Keratinocyte (primary cell): Measurements from ENCODE around the gene RNF144A. TPM values are rescaled to one million over a fixed set of nuclear protein-coding genes. Genes with fewer than 3 reads are reported as not detected.
"Not testable (repeated sequence)": the region's sequence is repeated elsewhere in the genome, so short reads cannot be mapped to it uniquely, and the experiment has no call there.

Source experiments
- DNase-seq: peaks from one replicate; pipeline ENCODE4 v3.0.0-alpha.2; 2011; ENCODE audit warnings: low read depth, missing footprints, low spot score
- FAIRE-seq: peaks from 2 replicates; lab custom pipeline; 2011; peaks lifted over from hg19 to GRCh38; lab: Jason Lieb, UNC
- H2AFZ ChIP-seq: 2 replicates; pipeline ENCODE4 v1.6.0; 2012; ENCODE audit warnings: low read length, control low read depth, inconsistent platforms; ENCODE audit not compliant: control insufficient read depth
- H3K27ac ChIP-seq: 2 replicates; pipeline ENCODE4 v1.5.1; 2011; ENCODE audit warnings: low read length; ENCODE audit not compliant: control insufficient read depth, insufficient read depth
- H3K27me3 ChIP-seq: 3 replicates; pipeline ENCODE4 v1.6.0; 2011; ENCODE audit warnings: low read length; ENCODE audit not compliant: control insufficient read depth, insufficient read depth; ENCODE audit errors: extremely low read depth
- H3K36me3 ChIP-seq, 2 experiments: 2 replicates in 1 of 2; 3 replicates in 1 of 2; pipeline ENCODE4 v1.5.1; 2011; ENCODE audit warnings: low read length in 2 of 2, mild to moderate bottlenecking in 1 of 2; ENCODE audit not compliant: control insufficient read depth in 2 of 2, insufficient read depth in 2 of 2; ENCODE audit errors: extremely low read depth in 1 of 2
- H3K4me1 ChIP-seq: 3 replicates; pipeline ENCODE4 v1.5.1; 2011; ENCODE audit warnings: low read length; ENCODE audit not compliant: control insufficient read depth, insufficient read depth; ENCODE audit errors: extremely low read depth
- H3K4me2 ChIP-seq: 3 replicates; pipeline ENCODE4 v1.6.0; 2011; ENCODE audit warnings: low read depth, low read length; ENCODE audit not compliant: control insufficient read depth, insufficient read depth; ENCODE audit errors: extremely low read depth
- H3K4me3 ChIP-seq, 3 experiments: fragments of 200-600 bp in 1 of 3; sonication (generic) in 1 of 3; 2 replicates in 2 of 3; 3 replicates in 1 of 3; pipeline ENCODE4 v1.5.1; 2011 to 2016; ENCODE audit warnings: low read length in 3 of 3, mild to moderate bottlenecking in 3 of 3, control low read depth in 2 of 3, inconsistent platforms in 1 of 3, low read depth in 1 of 3, mixed read lengths in 1 of 3, mixed run types in 1 of 3, moderate library complexity in 1 of 3; ENCODE audit not compliant: control insufficient read depth in 2 of 3, insufficient read depth in 2 of 3; ENCODE audit errors: extremely low read depth in 1 of 3
- H3K79me2 ChIP-seq: 2 replicates; pipeline ENCODE4 v1.6.0; 2012; ENCODE audit warnings: low read length; ENCODE audit not compliant: control insufficient read depth, insufficient read depth
- H3K9ac ChIP-seq: 3 replicates; pipeline ENCODE4 v1.6.0; 2011; ENCODE audit warnings: low read length; ENCODE audit not compliant: control insufficient read depth, insufficient read depth; ENCODE audit errors: extremely low read depth
- H3K9me1 ChIP-seq: 3 replicates; pipeline ENCODE4 v1.6.0; 2011; ENCODE audit warnings: low read length; ENCODE audit not compliant: control insufficient read depth, insufficient read depth; ENCODE audit errors: extremely low read depth
- H3K9me3 ChIP-seq: 2 replicates; pipeline ENCODE4 v1.5.1; 2012; ENCODE audit warnings: low read depth, low read length; ENCODE audit not compliant: control insufficient read depth
- H4K20me1 ChIP-seq: 3 replicates; pipeline ENCODE4 v1.6.0; 2011; ENCODE audit warnings: low read length; ENCODE audit not compliant: control insufficient read depth, insufficient read depth; ENCODE audit errors: extremely low read depth
- CTCF ChIP-seq, 3 experiments: IDR thresholded peaks in 1 of 3; conservative IDR thresholded peaks in 1 of 3; optimal IDR thresholded peaks in 1 of 3; 2 replicates in 2 of 3; 3 replicates in 1 of 3; pipeline versions ENCODE3 to v1.5.1; 2011; ENCODE audit warnings: low read length in 3 of 3, mild to moderate bottlenecking in 3 of 3, moderate library complexity in 2 of 3, control low read depth in 1 of 3, inconsistent platforms in 1 of 3; ENCODE audit not compliant: insufficient read depth in 2 of 3; ENCODE audit errors: extremely low read depth in 1 of 3
- EZH2 ChIP-seq: IDR thresholded peaks from one replicate; pipeline ENCODE4 v1.6.1; 2012; ENCODE audit warnings: inconsistent platforms, mild to moderate bottlenecking, low read length, moderate library complexity
- dilution Hi-C: fragments of 300-500 bp; cut with MboI; formaldehyde crosslinking; loops from one replicate; pipeline ENCODE4 v1.7.0; 2020; ENCODE audit warnings: low sequenced_read_pairs; ENCODE audit not compliant: extremely low pct_ligation_motif_present
- polyA plus RNA-seq, 5 experiments: library from polyadenylated mRNA; depleted of rRNA in 3 of 5; stranded (reverse) in 3 of 5; stranded (forward) in 1 of 5; unstranded in 1 of 5; fragments of >200 nt; gene quantifications; 1 replicate in 1 of 5; 2 replicates in 3 of 5; 3 replicates in 1 of 5; pipeline versions ENCODE4 v1.2.1 to v1.2.3, GENCODE V29; 2011 to 2012; ENCODE audit warnings: missing spikeins in 2 of 5, low read depth in 1 of 5, low replicate concordance in 1 of 5

Gene RNF144A
- polyA plus RNA-seq, 1 donor (not counting 4 experiments of a cell fraction or from before 2014, with no cell fraction given), result 1.4 TPM

GRCh38 chr2:6995391-6996097, 78.3 kb downstream of the RNF144A start:
- no peak for TF ChIP-seq EZH2
- TF ChIP-seq CTCF (optimal IDR thresholded peaks at IDR 0.05 in 1 of 3, IDR thresholded peaks at IDR 0.05 in 1 of 3, conservative IDR thresholded peaks at IDR 0.05 in 1 of 3; ENCODE audit: extremely low read depth in 1 of 3, insufficient read depth in 2 of 3, low read length in 3 of 3), result no peak
- Histone ChIP-seq H3K9me1 (no peaks in the 10 kb centered on the region), H3K4me2 (no peak overlapping the region), H3K79me2 (no peaks in the 10 kb centered on the region), H3K4me3 (no peak overlapping the region), H3K27ac (no peak overlapping the region), H3K27me3 (no peaks in the 10 kb centered on the region), H3K36me3 (no peaks in the 10 kb centered on the region), H3K9ac (no peak overlapping the region), H2AFZ (no peak overlapping the region), H3K9me3 (no peaks in the 10 kb centered on the region), H4K20me1 (no peaks in the 10 kb centered on the region), H3K4me1 (no peaks in the 10 kb centered on the region)
- no peak for DNase-seq
- no peak for FAIRE-seq
- dilution Hi-C loops, result no loop called here

- Histone ChIP-seq H3K4me1 (no peaks in the 10 kb centered on the region), H4K20me1 (no peaks in the 10 kb centered on the region), H3K27ac (no peak overlapping the region), H3K9ac (no peak overlapping the region), H3K27me3 (no peaks in the 10 kb centered on the region), H2AFZ (no peak overlapping the region), H3K9me1 (no peaks in the 10 kb centered on the region), H3K79me2 (no peaks in the 10 kb centered on the region), H3K9me3 (no peaks in the 10 kb centered on the region), H3K4me3 (no peak overlapping the region), H3K4me2 (no peak overlapping the region), H3K36me3 (no peaks in the 10 kb centered on the region)
- dilution Hi-C loops, result no loop called here
- TF ChIP-seq CTCF (optimal IDR thresholded peaks at IDR 0.05 in 1 of 3, IDR thresholded peaks at IDR 0.05 in 1 of 3, conservative IDR thresholded peaks at IDR 0.05 in 1 of 3; ENCODE audit: extremely low read depth in 1 of 3, insufficient read depth in 2 of 3, low read length in 3 of 3) (no peak), EZH2 (no peak)
- no peak for FAIRE-seq
- DNase-seq, result no peak
These were observed 82.1 kb downstream of the RNF144A start for GRCh38 chr2:6999211-6999877.

GRCh38 chr2:7001395-7001794, 84.2 kb downstream of the RNF144A start:
- H3K79me2 ChIP-seq, H3K9ac ChIP-seq, H3K9me1 ChIP-seq, H3K27me3 ChIP-seq, H3K27ac ChIP-seq, FAIRE-seq, H3K9me3 ChIP-seq, H3K4me1 ChIP-seq, H3K4me3 ChIP-seq, H3K36me3 ChIP-seq, H3K4me2 ChIP-seq, dilution Hi-C loops, H4K20me1 ChIP-seq, H2AFZ ChIP-seq, DNase-seq: not testable (repeated sequence)
